ENCODE data around the gene BDKRB1. TPM values are rescaled to one million over a fixed set of nuclear protein-coding genes. Genes with fewer than 3 reads are reported as not detected.
"Not testable (repeated sequence)": the region's sequence is repeated elsewhere in the genome, so short reads cannot be mapped to it uniquely, and the experiment has no call there.

The BDKRB1 gene
- total RNA-seq, 1 experiment from 2014 or later: 0.11 TPM

GRCh38 chr14:96243785-96244184 lies 12.2 kb upstream of the BDKRB1 start:
- ChIA-PET POLR2A (no interaction called here), CTCF (no interaction called here)
- DNase-seq (ENCODE audit: low spot score) (no peak), ATAC-seq (no peak)
- peaks cover 41% of the 10 kb centered on the region for H3K9me3 Mint-ChIP-seq
- no peaks in the 10 kb centered on the region; the same call in 1 of the 2 replicates for H3K27me3 Mint-ChIP-seq (ENCODE audit: low read depth)
- no peak overlapping the region for H3K27ac Mint-ChIP-seq
- no peak overlapping the region for H3K4me3 Mint-ChIP-seq
- TF ChIP-seq, protein P1, sequence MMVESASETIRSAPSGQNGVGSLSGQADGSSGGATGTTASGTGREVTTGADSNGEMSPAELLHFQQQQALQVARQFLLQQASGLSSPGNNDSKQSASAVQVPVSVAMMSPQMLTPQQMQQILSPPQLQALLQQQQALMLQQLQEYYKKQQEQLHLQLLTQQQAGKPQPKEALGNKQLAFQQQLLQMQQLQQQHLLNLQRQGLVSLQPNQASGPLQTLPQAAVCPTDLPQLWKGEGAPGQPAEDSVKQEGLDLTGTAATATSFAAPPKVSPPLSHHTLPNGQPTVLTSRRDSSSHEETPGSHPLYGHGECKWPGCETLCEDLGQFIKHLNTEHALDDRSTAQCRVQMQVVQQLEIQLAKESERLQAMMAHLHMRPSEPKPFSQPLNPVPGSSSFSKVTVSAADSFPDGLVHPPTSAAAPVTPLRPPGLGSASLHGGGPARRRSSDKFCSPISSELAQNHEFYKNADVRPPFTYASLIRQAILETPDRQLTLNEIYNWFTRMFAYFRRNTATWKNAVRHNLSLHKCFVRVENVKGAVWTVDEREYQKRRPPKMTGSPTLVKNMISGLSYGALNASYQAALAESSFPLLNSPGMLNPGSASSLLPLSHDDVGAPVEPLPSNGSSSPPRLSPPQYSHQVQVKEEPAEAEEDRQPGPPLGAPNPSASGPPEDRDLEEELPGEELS (CRISPR knock-in tag; IDR thresholded peaks at IDR 0.05): no peak
- TF ChIP-seq FOXP1 (CRISPR knock-in tag; IDR thresholded peaks at IDR 0.05; ENCODE audit: borderline replicate concordance) (no peak), CREM (CRISPR knock-in tag; IDR thresholded peaks at IDR 0.05) (no peak), SOX15 (CRISPR knock-in tag; IDR thresholded peaks at IDR 0.05) (no peak), NFATC4 (CRISPR knock-in tag; IDR thresholded peaks at IDR 0.05) (no peak), ATF1 (CRISPR knock-in tag; IDR thresholded peaks at IDR 0.05) (no peak)
- no peaks in the 10 kb centered on the region for H3K4me1 Mint-ChIP-seq
- peaks cover 9% of the 10 kb centered on the region; the same call in 1 of the 2 replicates for H3K36me3 Mint-ChIP-seq

DNA sequence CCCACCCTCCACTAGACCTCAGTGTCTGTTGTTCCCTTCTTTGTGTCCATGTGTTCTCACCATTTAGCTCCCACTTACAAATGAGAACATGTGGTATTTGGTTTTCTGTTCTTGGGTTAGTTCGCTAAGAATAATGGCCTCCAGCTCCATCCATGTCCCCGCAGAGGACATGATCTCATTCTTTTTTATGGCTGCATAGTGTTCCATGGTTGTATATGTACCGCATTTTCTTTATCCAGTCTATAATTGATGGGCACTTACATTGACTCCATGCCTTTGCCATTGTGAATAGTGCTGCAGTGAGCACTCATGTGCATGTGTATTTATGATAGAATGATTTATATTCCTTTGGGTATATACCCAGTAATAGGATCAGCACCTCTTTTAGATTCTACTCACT lies 10.9 kb upstream of the BDKRB1 start:
- H3K36me3 Mint-ChIP-seq; DNase-seq (ENCODE audit: low spot score); H3K27me3 Mint-ChIP-seq (ENCODE audit: low read depth); H3K4me1 Mint-ChIP-seq; POLR2A ChIA-PET; ATAC-seq; H3K27ac Mint-ChIP-seq; H3K4me3 Mint-ChIP-seq: not testable (repeated sequence)
- H3K9me3 Mint-ChIP-seq: peaks cover 41% of the 10 kb centered on the region
- CTCF ChIA-PET: interaction anchor here (1.4 kb wide), 1 partner anchor 145 kb away, joined by 4 read pairs; no protein-coding TSS in a partner anchor

DNA sequence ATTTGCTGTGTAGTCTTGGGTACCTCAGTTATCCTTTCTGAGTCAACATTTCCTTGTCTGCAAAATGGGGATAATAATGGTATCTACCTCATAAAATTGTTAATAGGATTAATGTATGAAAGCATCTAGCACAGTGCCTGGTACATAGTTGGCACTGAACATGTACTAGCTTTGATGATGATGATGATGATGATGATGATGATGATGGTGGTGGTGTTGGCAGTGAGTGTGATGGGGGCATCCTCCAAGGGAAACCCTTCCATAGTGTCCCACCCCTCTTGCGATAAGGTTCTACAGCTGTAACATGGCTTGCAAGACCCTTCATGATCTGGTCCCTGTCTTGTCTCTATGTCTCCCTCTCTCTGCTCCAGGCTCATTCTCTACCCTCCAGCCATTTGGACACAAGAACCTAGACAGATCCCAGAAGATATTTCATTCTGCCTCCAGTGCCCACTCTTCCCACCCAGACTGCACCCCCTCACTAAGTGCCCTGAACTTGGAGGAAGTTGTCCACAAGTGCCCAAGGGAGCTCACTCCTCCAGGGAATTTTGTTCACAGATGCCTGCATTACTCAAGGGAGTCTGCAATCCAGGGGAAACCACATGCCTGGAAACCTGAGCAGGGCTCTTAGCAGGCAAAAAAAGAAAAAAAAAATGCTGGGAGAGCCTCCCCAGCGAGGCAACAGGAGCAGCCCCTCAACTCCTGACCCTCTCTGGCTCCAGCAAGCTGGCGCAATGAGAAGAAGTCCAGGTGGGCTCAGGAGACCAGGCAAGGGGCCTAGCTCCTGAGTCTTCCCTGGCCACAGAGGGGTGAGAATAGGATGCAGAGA lies 10.1 kb upstream of the BDKRB1 start:
- ChIA-PET POLR2A (no interaction called here), CTCF (interaction anchor here (1.4 kb wide), 1 partner anchor 146 kb away, joined by 4 read pairs; no protein-coding TSS in a partner anchor)
- Mint-ChIP-seq H3K27me3 (ENCODE audit: low read depth) (no peaks in the 10 kb centered on the region; the same call in 1 of the 2 replicates), H3K36me3 (peaks cover 9% of the 10 kb centered on the region; the same call in 1 of the 2 replicates), H3K4me1 (peaks cover 9% of the 10 kb centered on the region), H3K9me3 (peaks cover 38% of the 10 kb centered on the region), H3K4me3 (no peak overlapping the region), H3K27ac (no peak overlapping the region)
- DNase-seq (ENCODE audit: low spot score) (no peak), ATAC-seq (no peak)
- TF ChIP-seq, protein P2, sequence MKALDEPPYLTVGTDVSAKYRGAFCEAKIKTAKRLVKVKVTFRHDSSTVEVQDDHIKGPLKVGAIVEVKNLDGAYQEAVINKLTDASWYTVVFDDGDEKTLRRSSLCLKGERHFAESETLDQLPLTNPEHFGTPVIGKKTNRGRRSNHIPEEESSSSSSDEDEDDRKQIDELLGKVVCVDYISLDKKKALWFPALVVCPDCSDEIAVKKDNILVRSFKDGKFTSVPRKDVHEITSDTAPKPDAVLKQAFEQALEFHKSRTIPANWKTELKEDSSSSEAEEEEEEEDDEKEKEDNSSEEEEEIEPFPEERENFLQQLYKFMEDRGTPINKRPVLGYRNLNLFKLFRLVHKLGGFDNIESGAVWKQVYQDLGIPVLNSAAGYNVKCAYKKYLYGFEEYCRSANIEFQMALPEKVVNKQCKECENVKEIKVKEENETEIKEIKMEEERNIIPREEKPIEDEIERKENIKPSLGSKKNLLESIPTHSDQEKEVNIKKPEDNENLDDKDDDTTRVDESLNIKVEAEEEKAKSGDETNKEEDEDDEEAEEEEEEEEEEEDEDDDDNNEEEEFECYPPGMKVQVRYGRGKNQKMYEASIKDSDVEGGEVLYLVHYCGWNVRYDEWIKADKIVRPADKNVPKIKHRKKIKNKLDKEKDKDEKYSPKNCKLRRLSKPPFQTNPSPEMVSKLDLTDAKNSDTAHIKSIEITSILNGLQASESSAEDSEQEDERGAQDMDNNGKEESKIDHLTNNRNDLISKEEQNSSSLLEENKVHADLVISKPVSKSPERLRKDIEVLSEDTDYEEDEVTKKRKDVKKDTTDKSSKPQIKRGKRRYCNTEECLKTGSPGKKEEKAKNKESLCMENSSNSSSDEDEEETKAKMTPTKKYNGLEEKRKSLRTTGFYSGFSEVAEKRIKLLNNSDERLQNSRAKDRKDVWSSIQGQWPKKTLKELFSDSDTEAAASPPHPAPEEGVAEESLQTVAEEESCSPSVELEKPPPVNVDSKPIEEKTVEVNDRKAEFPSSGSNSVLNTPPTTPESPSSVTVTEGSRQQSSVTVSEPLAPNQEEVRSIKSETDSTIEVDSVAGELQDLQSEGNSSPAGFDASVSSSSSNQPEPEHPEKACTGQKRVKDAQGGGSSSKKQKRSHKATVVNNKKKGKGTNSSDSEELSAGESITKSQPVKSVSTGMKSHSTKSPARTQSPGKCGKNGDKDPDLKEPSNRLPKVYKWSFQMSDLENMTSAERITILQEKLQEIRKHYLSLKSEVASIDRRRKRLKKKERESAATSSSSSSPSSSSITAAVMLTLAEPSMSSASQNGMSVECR (CRISPR knock-in tag; IDR thresholded peaks at IDR 0.05; ENCODE audit: borderline replicate concordance): no peak
- TF ChIP-seq NR2C2 (CRISPR knock-in tag; IDR thresholded peaks at IDR 0.05): no peak
- TF ChIP-seq GRHL2 (CRISPR knock-in tag; IDR thresholded peaks at IDR 0.05; ENCODE audit: insufficient replicate concordance, severe bottlenecking): no peak
- TF ChIP-seq, protein P3, sequence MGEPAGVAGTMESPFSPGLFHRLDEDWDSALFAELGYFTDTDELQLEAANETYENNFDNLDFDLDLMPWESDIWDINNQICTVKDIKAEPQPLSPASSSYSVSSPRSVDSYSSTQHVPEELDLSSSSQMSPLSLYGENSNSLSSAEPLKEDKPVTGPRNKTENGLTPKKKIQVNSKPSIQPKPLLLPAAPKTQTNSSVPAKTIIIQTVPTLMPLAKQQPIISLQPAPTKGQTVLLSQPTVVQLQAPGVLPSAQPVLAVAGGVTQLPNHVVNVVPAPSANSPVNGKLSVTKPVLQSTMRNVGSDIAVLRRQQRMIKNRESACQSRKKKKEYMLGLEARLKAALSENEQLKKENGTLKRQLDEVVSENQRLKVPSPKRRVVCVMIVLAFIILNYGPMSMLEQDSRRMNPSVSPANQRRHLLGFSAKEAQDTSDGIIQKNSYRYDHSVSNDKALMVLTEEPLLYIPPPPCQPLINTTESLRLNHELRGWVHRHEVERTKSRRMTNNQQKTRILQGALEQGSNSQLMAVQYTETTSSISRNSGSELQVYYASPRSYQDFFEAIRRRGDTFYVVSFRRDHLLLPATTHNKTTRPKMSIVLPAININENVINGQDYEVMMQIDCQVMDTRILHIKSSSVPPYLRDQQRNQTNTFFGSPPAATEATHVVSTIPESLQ (CRISPR knock-in tag; IDR thresholded peaks at IDR 0.05): no peak
- TF ChIP-seq NFATC4 (CRISPR knock-in tag; IDR thresholded peaks at IDR 0.05): no peak
- no peak for TF ChIP-seq ZNF281 (CRISPR knock-in tag; IDR thresholded peaks at IDR 0.05)
- no peak for TF ChIP-seq FOXJ3 (CRISPR knock-in tag; IDR thresholded peaks at IDR 0.05; ENCODE audit: borderline replicate concordance)
- TF ChIP-seq IRF2 (CRISPR knock-in tag; IDR thresholded peaks at IDR 0.05; ENCODE audit: borderline replicate concordance, low read depth): no peak
- no peak for TF ChIP-seq ZNF532 (CRISPR knock-in tag; IDR thresholded peaks at IDR 0.05; ENCODE audit: borderline replicate concordance)

All from WTC11 (cell line).